LNCAP (cell line): ENCODE measurements around the gene UBE2L5.

Experiments used
- CTCF ChIP-seq: fragments of 450-650 bp; IDR thresholded peaks from 2 replicates; pipeline ENCODE4 v1.5.1; 2017; ENCODE audit warnings: mild to moderate bottlenecking

UBE2L5 gene

GRCh38 chr13:30418075-30418716 lies 4.1 kb upstream of the UBE2L5 start:
- TF ChIP-seq CTCF: no peak

- no peak for TF ChIP-seq CTCF
These were observed 3.4 kb upstream of the UBE2L5 start for GRCh38 chr13:30418717-30419459.

GRCh38 chr13:30421093-30422053 lies 920 bp upstream of the UBE2L5 start:
- no peak for TF ChIP-seq CTCF

- TF ChIP-seq CTCF: no peak
These were observed 1.6 kb downstream of the UBE2L5 start for GRCh38 chr13:30423891-30424290.

- no peak for TF ChIP-seq CTCF
These were observed 6.9 kb downstream of the UBE2L5 start for GRCh38 chr13:30429235-30429634.

GRCh38 chr13:30429721-30430694 lies 7.7 kb downstream of the UBE2L5 start:
- no peak for TF ChIP-seq CTCF
